Liver (tissue), 9 donors: ENCODE data around the gene MT1A. TPM values are rescaled to one million over a fixed set of nuclear protein-coding genes. Genes with fewer than 3 reads are reported as not detected.
"Not testable (repeated sequence)": the region's sequence is repeated elsewhere in the genome, so short reads cannot be mapped to it uniquely, and the experiment has no call there.

Experiments used
- DNase-seq: peaks from one replicate; pipeline ENCODE4 v3.0.0-alpha.2; 2017; ENCODE audit warnings: low spot score
- H3K27ac ChIP-seq, 2 donors: one replicate each; pipeline ENCODE4 v1.7.0; 2013; ENCODE audit warnings: inconsistent platforms in 2 of 2, low read length in 2 of 2, control low read depth in 1 of 2, low read depth in 1 of 2, mild to moderate bottlenecking in 1 of 2
- H3K27me3 ChIP-seq, 4 donors: one replicate each; pipeline versions ENCODE4 v1.6.1 to v1.7.0; 2013; ENCODE audit warnings: low read length in 3 of 4, inconsistent platforms in 1 of 4, mild to moderate bottlenecking in 1 of 4, moderate library complexity in 1 of 4; ENCODE audit not compliant: control insufficient read depth in 4 of 4, insufficient read depth in 4 of 4
- H3K36me3 ChIP-seq, 4 donors: one replicate each; pipeline versions ENCODE4 v1.6.1 to v1.7.0; 2013; ENCODE audit warnings: low read length in 3 of 4, mild to moderate bottlenecking in 3 of 4, low read depth in 1 of 4, moderate library complexity in 1 of 4; ENCODE audit not compliant: control insufficient read depth in 4 of 4, insufficient read depth in 3 of 4
- H3K4me1 ChIP-seq, 4 donors: one replicate each; pipeline versions ENCODE4 v1.6.1 to v1.7.0; 2013; ENCODE audit warnings: low read length in 3 of 4, mild to moderate bottlenecking in 3 of 4, moderate library complexity in 1 of 4; ENCODE audit not compliant: control insufficient read depth in 4 of 4, insufficient read depth in 4 of 4
- H3K4me3 ChIP-seq, 3 donors: one replicate each; pipeline versions ENCODE4 v1.6.1 to v1.7.0; 2013; ENCODE audit warnings: low read length in 3 of 3, control low read depth in 1 of 3, low read depth in 1 of 3, mild to moderate bottlenecking in 1 of 3
- H3K9ac ChIP-seq, 2 donors: one replicate each; pipeline ENCODE4 v1.7.0; 2013; ENCODE audit warnings: low read length in 2 of 2, mild to moderate bottlenecking in 2 of 2, moderate library complexity in 2 of 2, control low read depth in 1 of 2, low read depth in 1 of 2
- H3K9me3 ChIP-seq, 4 donors: one replicate each; pipeline versions ENCODE4 v1.6.1 to v1.7.0; 2013; ENCODE audit warnings: low read length in 3 of 4; ENCODE audit not compliant: control insufficient read depth in 4 of 4
- ATF3 ChIP-seq: IDR thresholded peaks from 2 replicates; pipeline ENCODE4 v1.6.1; 2016; ENCODE audit warnings: antibody characterized with exemption
- FOXA1 ChIP-seq: IDR thresholded peaks from 2 replicates; pipeline ENCODE4 v1.6.1; 2016; ENCODE audit warnings: antibody characterized with exemption
- FOXA2 ChIP-seq: IDR thresholded peaks from 2 replicates; pipeline ENCODE4 v1.6.1; 2016; ENCODE audit warnings: antibody characterized with exemption
- GABPA ChIP-seq, 2 donors: IDR thresholded peaks in 1 of 2; conservative IDR thresholded peaks in 1 of 2; 2 replicates each; pipeline ENCODE4 v1.6.1; 2016; ENCODE audit warnings: antibody characterized with exemption in 2 of 2, mild to moderate bottlenecking in 1 of 2, moderate library complexity in 1 of 2
- HNF4A ChIP-seq, 2 donors: conservative IDR thresholded peaks; 2 replicates each; pipeline ENCODE4 v1.6.1; 2016; ENCODE audit warnings: antibody characterized with exemption in 2 of 2, mild to moderate bottlenecking in 2 of 2
- HNF4G ChIP-seq: IDR thresholded peaks from 2 replicates; pipeline ENCODE4 v1.6.1; 2016; ENCODE audit warnings: antibody characterized with exemption
- JUND ChIP-seq, 2 donors: IDR thresholded peaks; 2 replicates each; pipeline ENCODE4 v1.6.1; 2016; ENCODE audit warnings: antibody characterized with exemption in 2 of 2
- NR2F2 ChIP-seq: IDR thresholded peaks from 2 replicates; pipeline ENCODE4 v1.6.1; 2016; ENCODE audit warnings: antibody characterized with exemption
- RAD21 ChIP-seq, 2 donors: IDR thresholded peaks; 2 replicates each; pipeline ENCODE4 v1.6.1; 2016; ENCODE audit warnings: antibody characterized with exemption in 2 of 2, mild to moderate bottlenecking in 2 of 2
- SP1 ChIP-seq: IDR thresholded peaks from 2 replicates; pipeline ENCODE4 v1.6.1; 2018; ENCODE audit warnings: antibody characterized with exemption, mild to moderate bottlenecking
- TAF1 ChIP-seq: conservative IDR thresholded peaks from 2 replicates; pipeline ENCODE4 v1.6.1; 2016; ENCODE audit warnings: antibody characterized with exemption, mild to moderate bottlenecking
- YY1 ChIP-seq: IDR thresholded peaks from 2 replicates; pipeline ENCODE4 v1.6.1; 2016; ENCODE audit warnings: antibody characterized with exemption, mild to moderate bottlenecking
- WGBS: extraction: QIAGEN DNeasy Blood & Tissue Kit; methylation state at CpG from one replicate; pipeline ENCODE4 v1.1.7; 2013; 5-methylcytosine and 5-hydroxymethylcytosine counted together
- polyA plus RNA-seq, 2 donors: library from polyadenylated mRNA; stranded (reverse) in 1 of 2; unstranded in 1 of 2; fragments of 200-250 nt in 1 of 2; fragments of >200 nt in 1 of 2; fragmentation: Nextera tagmentation in 1 of 2; extraction: Ambion mirVana in 1 of 2; gene quantifications; one replicate each; pipeline versions ENCODE4 v1.2.1 to v1.2.3, GENCODE V29; 2013 to 2015
- total RNA-seq, 2 donors: library from RNA; depleted of rRNA; stranded (reverse); fragments of >200 nt; gene quantifications; one replicate each; pipeline ENCODE4 v1.2.3, GENCODE V29; 2014
- TF ChIP-seq, protein P1 (sequence below): fragments of 150-350 bp; IDR thresholded peaks from 2 replicates; pipeline ENCODE4 v1.5.1; 2017; ENCODE audit warnings: improper control_type of control experiment, low read depth, low read length; ENCODE audit not compliant: missing input control
- donor health status: healthy.
- donor health status: healthy.
- donor health status: healthy.
- donor health status: healthy.
- donor health status: healthy.

Gene MT1A
- total and polyA plus RNA-seq, 4 donors = 10.1 to 511 (median 74.6) TPM

- not testable (repeated sequence) for DNase-seq, H3K27me3 ChIP-seq, H3K9me3 ChIP-seq, H3K4me3 ChIP-seq, H3K9ac ChIP-seq, H3K36me3 ChIP-seq, H3K27ac ChIP-seq
- 92% methylated on average over 3 of the region's 3 CpGs for WGBS
- peak; percentile 4 for TF ChIP-seq SP1
- peaks cover 0 to 20% (median 13%) of the 10 kb centered on the region in 4 donors for H3K4me1 ChIP-seq
These were observed 33.7 kb downstream of the MT1A start for GRCh38 chr16:56672171-56672570.

GRCh38 chr16:56672761-56673536, 34.5 kb downstream of the MT1A start:
- Histone ChIP-seq H3K9ac (no peak overlapping the region), H3K9me3 (no peaks in the 10 kb centered on the region), H3K4me3 (no peak overlapping the region), H3K27me3 (no peaks in the 10 kb centered on the region), H3K4me1 (peaks cover 0 to 17% (median 11%) of the 10 kb centered on the region in 4 donors), H3K36me3 (no peaks in the 10 kb centered on the region), H3K27ac (no peak overlapping the region)
- WGBS = 88% methylated on average over 11 of the region's 11 CpGs
- no peak for TF ChIP-seq HNF4G
- no peak for DNase-seq

DNA sequence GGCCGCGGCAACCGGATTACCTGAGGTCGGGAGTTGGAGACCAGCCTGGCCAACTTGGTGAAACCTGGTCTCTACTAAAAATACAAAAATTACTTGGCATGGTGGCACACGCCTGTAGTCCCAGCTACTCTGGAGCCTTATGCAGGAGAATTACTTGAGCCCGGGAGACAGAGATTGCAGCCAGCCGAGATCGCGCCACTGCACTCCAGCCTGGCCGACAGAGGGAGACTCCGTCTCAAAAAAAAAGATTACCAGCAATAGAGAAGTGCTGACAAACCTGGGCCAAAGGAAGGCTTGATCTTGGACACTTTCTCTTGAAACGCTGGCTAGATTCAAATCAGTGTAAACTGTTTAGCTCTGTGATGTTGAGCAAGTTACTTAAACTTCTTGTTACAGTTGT, 35.5 kb downstream of the MT1A start:
- Histone ChIP-seq H3K4me1 (peaks cover 0 to 9% (median 6%) of the 10 kb centered on the region in 4 donors), H3K9me3 (no peaks in the 10 kb centered on the region), H3K4me3 (no peak overlapping the region), H3K9ac (no peak overlapping the region), H3K36me3 (no peaks in the 10 kb centered on the region), H3K27me3 (no peaks in the 10 kb centered on the region), H3K27ac (no peak overlapping the region)
- WGBS = 32% methylated on average over 12 of the region's 12 CpGs
- no peak for DNase-seq
- peak; percentile 84 to 86 for TF ChIP-seq RAD21 (IDR thresholded peaks at IDR 0.05)
- TF ChIP-seq FOXA1 = no peak
- TF ChIP-seq, protein P1, sequence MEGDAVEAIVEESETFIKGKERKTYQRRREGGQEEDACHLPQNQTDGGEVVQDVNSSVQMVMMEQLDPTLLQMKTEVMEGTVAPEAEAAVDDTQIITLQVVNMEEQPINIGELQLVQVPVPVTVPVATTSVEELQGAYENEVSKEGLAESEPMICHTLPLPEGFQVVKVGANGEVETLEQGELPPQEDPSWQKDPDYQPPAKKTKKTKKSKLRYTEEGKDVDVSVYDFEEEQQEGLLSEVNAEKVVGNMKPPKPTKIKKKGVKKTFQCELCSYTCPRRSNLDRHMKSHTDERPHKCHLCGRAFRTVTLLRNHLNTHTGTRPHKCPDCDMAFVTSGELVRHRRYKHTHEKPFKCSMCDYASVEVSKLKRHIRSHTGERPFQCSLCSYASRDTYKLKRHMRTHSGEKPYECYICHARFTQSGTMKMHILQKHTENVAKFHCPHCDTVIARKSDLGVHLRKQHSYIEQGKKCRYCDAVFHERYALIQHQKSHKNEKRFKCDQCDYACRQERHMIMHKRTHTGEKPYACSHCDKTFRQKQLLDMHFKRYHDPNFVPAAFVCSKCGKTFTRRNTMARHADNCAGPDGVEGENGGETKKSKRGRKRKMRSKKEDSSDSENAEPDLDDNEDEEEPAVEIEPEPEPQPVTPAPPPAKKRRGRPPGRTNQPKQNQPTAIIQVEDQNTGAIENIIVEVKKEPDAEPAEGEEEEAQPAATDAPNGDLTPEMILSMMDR = peak; percentile 71

GRCh38 chr16:56674570-56674969, 36.1 kb downstream of the MT1A start:
- not testable (repeated sequence) for H3K4me3 ChIP-seq, DNase-seq, H3K9ac ChIP-seq, H3K4me1 ChIP-seq, H3K27ac ChIP-seq, H3K9me3 ChIP-seq, H3K27me3 ChIP-seq, H3K36me3 ChIP-seq
- WGBS = 94% methylated on average over 6 of the region's 6 CpGs

DNA sequence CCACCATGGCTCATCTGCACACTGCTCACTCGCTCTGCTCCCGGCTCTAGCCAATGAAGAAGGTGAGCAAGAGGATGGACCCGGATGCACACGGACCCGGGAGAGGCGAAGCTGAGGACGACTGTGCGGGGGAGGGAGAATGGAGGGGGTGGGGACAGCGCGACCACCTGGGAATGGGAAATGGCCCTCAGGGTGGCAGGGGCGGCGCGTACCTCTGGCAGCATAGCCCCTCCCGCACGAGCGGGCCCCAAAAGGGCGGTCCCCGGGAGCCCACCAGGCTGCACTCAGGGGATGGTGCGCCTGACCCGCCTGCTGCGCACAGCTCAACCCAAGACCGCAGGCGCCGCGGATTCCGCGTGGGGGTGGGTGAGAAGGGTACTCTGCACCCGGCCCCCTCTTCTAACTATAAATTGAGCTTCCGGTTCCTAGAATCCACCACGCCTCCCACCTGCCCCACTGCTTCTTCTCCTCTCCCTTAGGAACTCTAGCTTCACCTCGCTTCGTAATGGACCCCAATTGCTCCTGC, 37.3 kb downstream of the MT1A start:
- Histone ChIP-seq H3K27me3 (no peaks in the 10 kb centered on the region), H3K9me3 (no peaks in the 10 kb centered on the region), H3K4me1 (peaks cover 0 to 7% (median 2%) of the 10 kb centered on the region in 4 donors), H3K9ac (no peak overlapping the region), H3K4me3 (peak overlapping the region in 2 of 3 donors; percentile 15 to 17), H3K36me3 (no peaks in the 10 kb centered on the region), H3K27ac (no peak overlapping the region)
- TF ChIP-seq ATF3 (no peak), FOXA2 (no peak), YY1 (no peak), NR2F2 (no peak), TAF1 (no peak), HNF4G (no peak), JUND (IDR thresholded peaks at IDR 0.05) (no peak), GABPA (IDR thresholded peaks at IDR 0.05 in 1 of 2, conservative IDR thresholded peaks at IDR 0.05 in 1 of 2) (no peak), HNF4A (conservative IDR thresholded peaks at IDR 0.05) (no peak)
- no peak for DNase-seq
- 27% methylated on average over 32 of the region's 32 CpGs for WGBS
